Mesothelial cell of epicardium (in vitro differentiated cells): ENCODE data around the gene IFFO2. TPM values are rescaled to one million over a fixed set of nuclear protein-coding genes. Genes with fewer than 3 reads are reported as not detected.

ENCODE experiments used
- DNase-seq, 2 experiments: peaks; one replicate each; pipeline ENCODE4 v3.0.0; 2021; ENCODE audit warnings: low spot score in 2 of 2; ENCODE audit not compliant: unreplicated experiment in 2 of 2
- H3K27ac Mint-ChIP-seq: 2 replicates; pipeline ENCODE4 v1.8.0; 2021; ENCODE audit warnings: mixed read lengths
- H3K27me3 Mint-ChIP-seq: 2 replicates; pipeline ENCODE4 v1.8.0; 2021; ENCODE audit warnings: low read depth, mixed read lengths
- H3K36me3 Mint-ChIP-seq: 2 replicates; pipeline ENCODE4 v1.8.0; 2021; ENCODE audit warnings: mixed read lengths
- H3K4me1 Mint-ChIP-seq: 2 replicates; pipeline ENCODE4 v1.8.0; 2021; ENCODE audit warnings: mixed read lengths
- H3K4me3 Mint-ChIP-seq: 2 replicates; pipeline ENCODE4 v1.8.0; 2021; ENCODE audit warnings: mild to moderate bottlenecking, moderate library complexity, mixed read lengths
- H3K9me3 Mint-ChIP-seq: 2 replicates; pipeline ENCODE4 v1.8.0; 2021; ENCODE audit warnings: mixed read lengths
- CTCF ChIP-seq: fragments of 200-600 bp; sonication (generic); IDR thresholded peaks from one replicate; pipeline ENCODE4 v1.5.0; 2021; ENCODE audit warnings: antibody characterized with exemption; ENCODE audit not compliant: unreplicated experiment
- total RNA-seq: library from RNA; stranded (reverse); gene quantifications from 3 replicates; pipeline ENCODE4 v1.2.1, GENCODE V29; 2021

The IFFO2 gene
- total RNA-seq, 1 donor from 2014 or later, result 9.1 TPM

- no peak for DNase-seq
- Mint-ChIP-seq H3K4me3 (no peak overlapping the region), H3K27ac (no peak overlapping the region), H3K9me3 (no peaks in the 10 kb centered on the region), H3K36me3 (peaks cover 3% of the 10 kb centered on the region), H3K4me1 (no peaks in the 10 kb centered on the region), H3K27me3 (no peaks in the 10 kb centered on the region)
- TF ChIP-seq CTCF, result no peak
Measured at GRCh38 chr1:18879791-18880309, 76.6 kb downstream of the IFFO2 start.

GRCh38 chr1:18879215-18879790, 77.2 kb downstream of the IFFO2 start:
- TF ChIP-seq CTCF, result no peak
- no peak for DNase-seq
- H3K9me3 Mint-ChIP-seq, result no peaks in the 10 kb centered on the region
- peaks cover 3% of the 10 kb centered on the region for H3K36me3 Mint-ChIP-seq
- H3K4me1 Mint-ChIP-seq, result no peaks in the 10 kb centered on the region
- no peak overlapping the region for H3K4me3 Mint-ChIP-seq
- no peak overlapping the region for H3K27ac Mint-ChIP-seq
- no peaks in the 10 kb centered on the region for H3K27me3 Mint-ChIP-seq

DNA sequence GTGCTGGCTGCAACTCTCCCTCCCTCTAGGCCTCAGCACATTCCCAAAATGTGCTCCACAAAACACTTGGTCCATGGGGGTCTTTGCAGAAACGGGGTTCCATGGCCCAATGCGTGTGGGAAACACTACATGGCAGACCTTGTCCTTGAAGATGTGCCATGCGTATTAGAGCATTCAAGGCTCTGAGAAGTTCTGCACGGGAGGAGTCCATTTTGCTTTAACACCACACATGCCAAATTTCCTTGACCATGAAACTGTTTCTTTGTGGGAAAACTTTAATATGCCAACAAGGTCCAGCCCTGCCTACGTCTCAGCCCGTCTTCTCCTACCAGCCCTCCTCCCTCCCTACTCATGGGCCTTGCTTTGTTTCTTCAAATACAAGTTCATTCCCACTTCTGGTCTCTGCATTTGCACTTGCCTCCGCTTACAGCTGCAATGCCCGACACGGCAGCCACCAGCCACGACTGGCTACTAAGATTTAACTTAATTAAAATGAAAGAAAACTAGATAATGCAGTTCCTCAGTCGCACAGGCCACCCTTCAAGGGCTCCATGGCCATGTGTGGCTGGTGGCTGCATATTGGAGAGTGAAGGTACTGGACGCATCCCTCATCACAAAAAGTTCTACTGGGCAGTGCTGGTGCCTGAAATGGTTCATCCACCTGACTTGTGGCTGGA, 77.8 kb downstream of the IFFO2 start:
- Mint-ChIP-seq H3K4me1 (no peaks in the 10 kb centered on the region), H3K27ac (no peak overlapping the region)

GRCh38 chr1:18877282-18877681, 79.2 kb downstream of the IFFO2 start:
- TF ChIP-seq CTCF, result no peak
- H3K4me1 Mint-ChIP-seq, result no peaks in the 10 kb centered on the region

More for the DNA sequence above, 77.8 kb downstream of the IFFO2 start:
- DNase-seq, result no peak
- Mint-ChIP-seq H3K27me3 (no peaks in the 10 kb centered on the region), H3K36me3 (peaks cover 3% of the 10 kb centered on the region), H3K9me3 (no peaks in the 10 kb centered on the region), H3K4me3 (no peak overlapping the region)
- no peak for TF ChIP-seq CTCF

GRCh38 chr1:18876210-18876609, 80.3 kb downstream of the IFFO2 start:
- no peaks in the 10 kb centered on the region for H3K9me3 Mint-ChIP-seq
- no peak overlapping the region for H3K4me3 Mint-ChIP-seq
- no peak for TF ChIP-seq CTCF
- no peaks in the 10 kb centered on the region for H3K4me1 Mint-ChIP-seq
- DNase-seq, result no peak
- peaks cover 1% of the 10 kb centered on the region for H3K36me3 Mint-ChIP-seq
- H3K27me3 Mint-ChIP-seq, result no peaks in the 10 kb centered on the region
- H3K27ac Mint-ChIP-seq, result no peak overlapping the region

More at GRCh38 chr1:18877282-18877681, 79.2 kb downstream of the IFFO2 start:
- H3K27me3 Mint-ChIP-seq, result no peaks in the 10 kb centered on the region
- H3K36me3 Mint-ChIP-seq, result peaks cover 3% of the 10 kb centered on the region
- no peak for DNase-seq
- no peaks in the 10 kb centered on the region for H3K9me3 Mint-ChIP-seq
- no peak overlapping the region for H3K4me3 Mint-ChIP-seq
- H3K27ac Mint-ChIP-seq, result no peak overlapping the region
